DOHH2 (cell line): ENCODE data around the gene PCDHB10.
"Not testable (repeated sequence)": the region's sequence is repeated elsewhere in the genome, so short reads cannot be mapped to it uniquely, and the experiment has no call there.

Experiments used
- H3F3A ChIP-seq: fragments of 200-600 bp; sonication (generic), shearing (Covaris generic); 2 replicates; pipeline ENCODE4 v1.6.0; 2016; ENCODE audit warnings: antibody characterized with exemption, mild to moderate bottlenecking; ENCODE audit not compliant: control insufficient read depth, insufficient read depth
- H3K27ac ChIP-seq: fragments of 200-600 bp; sonication (generic); 2 replicates; pipeline ENCODE4 v1.5.1; 2014; ENCODE audit warnings: low read depth, mild to moderate bottlenecking, low read length, moderate library complexity
- H3K27me3 ChIP-seq: fragments of 200-600 bp; sonication (generic); 2 replicates; pipeline ENCODE4 v1.6.1; 2014; ENCODE audit warnings: mild to moderate bottlenecking, low read length, mixed read lengths; ENCODE audit not compliant: control insufficient read depth
- H3K36me3 ChIP-seq: fragments of 200-600 bp; sonication (generic); 2 replicates; pipeline ENCODE4 v1.6.1; 2014; ENCODE audit warnings: mild to moderate bottlenecking, low read length, moderate library complexity, mixed read lengths; ENCODE audit not compliant: control insufficient read depth
- H3K4me1 ChIP-seq: fragments of 200-600 bp; sonication (generic); 2 replicates; pipeline ENCODE4 v1.6.1; 2014; ENCODE audit warnings: mild to moderate bottlenecking, low read length, mixed read lengths; ENCODE audit not compliant: control insufficient read depth
- H3K4me2 ChIP-seq: fragments of 200-600 bp; sonication (generic); 2 replicates; pipeline ENCODE4 v1.6.0; 2014; ENCODE audit warnings: mild to moderate bottlenecking, low read length, moderate library complexity
- H3K4me3 ChIP-seq: fragments of 200-600 bp; sonication (generic); 2 replicates; pipeline ENCODE4 v1.5.1; 2014; ENCODE audit warnings: mild to moderate bottlenecking, low read length, mixed read lengths
- H3K79me2 ChIP-seq: fragments of 200-600 bp; sonication (generic); 2 replicates; pipeline ENCODE4 v1.6.1; 2014; ENCODE audit warnings: mild to moderate bottlenecking, low read length, mixed read lengths; ENCODE audit not compliant: control insufficient read depth
- H3K9me2 ChIP-seq: fragments of 200-600 bp; sonication (generic); replicated peaks from 2 replicates; pipeline ENCODE4 v1.6.1; 2014; ENCODE audit warnings: mild to moderate bottlenecking, low read length, mixed read lengths; ENCODE audit not compliant: control insufficient read depth
- H3K9me3 ChIP-seq: fragments of 200-600 bp; sonication (generic); 2 replicates; pipeline ENCODE4 v1.6.1; 2014; ENCODE audit warnings: antibody characterized with exemption, low read length, mixed read lengths; ENCODE audit not compliant: control insufficient read depth, insufficient read depth
- H4K20me1 ChIP-seq: fragments of 200-600 bp; sonication (generic); 2 replicates; pipeline ENCODE4 v1.6.0; 2014; ENCODE audit warnings: low read depth, mild to moderate bottlenecking, antibody characterized with exemption, low read length, moderate library complexity; ENCODE audit not compliant: control insufficient read depth, insufficient read depth
- CTCF ChIP-seq: fragments of 200-600 bp; sonication (generic); IDR thresholded peaks from one replicate; pipeline ENCODE4 v1.5.1; 2014; ENCODE audit warnings: antibody characterized with exemption, mild to moderate bottlenecking, low read depth, low read length; ENCODE audit not compliant: poor library complexity, severe bottlenecking
- EZH2phosphoT487 ChIP-seq: fragments of 200-600 bp; sonication (generic); IDR thresholded peaks from 2 replicates; pipeline ENCODE4 v1.6.1; 2017; ENCODE audit warnings: borderline replicate concordance, mild to moderate bottlenecking, antibody characterized with exemption, low read length, moderate library complexity, mixed read lengths

Gene PCDHB10

GRCh38 chr5:141208478-141208877, 16.3 kb downstream of the PCDHB10 start, which contains the start of gene PCDHB12:
Gene PCDHB12, plus strand, starts transcription at chr5:141208719. Its CDS starts 189 bp downstream, at chr5:141208908.
- Histone ChIP-seq H3K36me3 (no peaks in the 10 kb centered on the region), H3K4me2 (peak within 1 kb of the TSS; percentile 22; the same call in 1 of the 2 replicates), H3K4me1 (no peaks in the 10 kb centered on the region), H3F3A (no peaks in the 10 kb centered on the region), H3K9me2 (no peaks in the 10 kb centered on the region), H3K9me3 (no peaks in the 10 kb centered on the region), H4K20me1 (no peaks in the 10 kb centered on the region), H3K27me3 (peaks cover 23% of the 10 kb centered on the region), H3K4me3 (no peak within 1 kb of the TSS), H3K27ac (no peak within 1 kb of the TSS), H3K79me2 (no peaks in the 10 kb centered on the region)
- TF ChIP-seq EZH2phosphoT487 (no peak), CTCF (peak; percentile 44)

- H3K4me2 ChIP-seq, H3K9me2 ChIP-seq, H3K27ac ChIP-seq, H3K9me3 ChIP-seq, H4K20me1 ChIP-seq, H3K79me2 ChIP-seq, H3K4me3 ChIP-seq, H3K4me1 ChIP-seq, H3K36me3 ChIP-seq, H3F3A ChIP-seq: not testable (repeated sequence)
- H3K27me3 ChIP-seq = peaks cover 23% of the 10 kb centered on the region
These were observed 18.1 kb downstream of the PCDHB10 start for GRCh38 chr5:141210281-141210680.

- not testable (repeated sequence) for H3K9me3 ChIP-seq, H3F3A ChIP-seq, H3K4me1 ChIP-seq
These were observed 18.7 kb downstream of the PCDHB10 start for GRCh38 chr5:141210849-141211248.

GRCh38 chr5:141213656-141214339, 21.6 kb downstream of the PCDHB10 start, which contains the start of gene PCDHB13:
Gene PCDHB13, plus strand, starts transcription at chr5:141213919. Its CDS starts 205 bp downstream, at chr5:141214124.
- not testable (repeated sequence) for H3F3A ChIP-seq, H3K4me1 ChIP-seq, H3K9me3 ChIP-seq, H3K9me2 ChIP-seq, H3K36me3 ChIP-seq, H3K4me3 ChIP-seq, H3K27me3 ChIP-seq, H3K79me2 ChIP-seq, H3K4me2 ChIP-seq, H3K27ac ChIP-seq, H4K20me1 ChIP-seq
- TF ChIP-seq CTCF = peak; percentile 62

More at GRCh38 chr5:141210849-141211248, 18.7 kb downstream of the PCDHB10 start:
- H3K79me2 ChIP-seq, H3K27ac ChIP-seq, H3K36me3 ChIP-seq, H3K4me2 ChIP-seq, H3K4me3 ChIP-seq, H3K9me2 ChIP-seq, H4K20me1 ChIP-seq: not testable (repeated sequence)
- peaks cover 20% of the 10 kb centered on the region for H3K27me3 ChIP-seq

GRCh38 chr5:141214583-141214982, 22.4 kb downstream of the PCDHB10 start:
- H3K27ac ChIP-seq, H3K9me2 ChIP-seq, H3K4me2 ChIP-seq, H3K27me3 ChIP-seq, H3K9me3 ChIP-seq, H3K4me3 ChIP-seq, H4K20me1 ChIP-seq, H3K36me3 ChIP-seq, H3K4me1 ChIP-seq, H3F3A ChIP-seq, H3K79me2 ChIP-seq: not testable (repeated sequence)

GRCh38 chr5:141215504-141215903, 23.4 kb downstream of the PCDHB10 start:
- not testable (repeated sequence) for H3K27ac ChIP-seq, H3F3A ChIP-seq, H3K36me3 ChIP-seq, H3K4me1 ChIP-seq, H3K27me3 ChIP-seq, H3K4me2 ChIP-seq, H4K20me1 ChIP-seq, H3K79me2 ChIP-seq, H3K9me2 ChIP-seq, H3K9me3 ChIP-seq, H3K4me3 ChIP-seq
